Adipose tissue (tissue), 3 donors: ENCODE data around the gene COLEC11. TPM values are rescaled to one million over a fixed set of nuclear protein-coding genes. Genes with fewer than 3 reads are reported as not detected.

Experiments used
- H3K27ac ChIP-seq: one replicate; pipeline ENCODE4 v1.5.1; 2013; ENCODE audit warnings: low read depth, low read length
- WGBS, 3 donors: extraction: QIAGEN DNeasy Blood & Tissue Kit; methylation state at CpG; one replicate each; pipeline ENCODE4 v1.1.7; 2013; 5-methylcytosine and 5-hydroxymethylcytosine counted together
- polyA plus RNA-seq, 3 donors: library from polyadenylated mRNA; stranded (reverse); fragments of 200-250 nt; gene quantifications; one replicate each; pipeline ENCODE4 v1.2.3, GENCODE V29; 2013
- donor health status: healthy with polysubstance abuse.
- donor health status: Bipolar disorder and iron deficiency.
- donor health status: healthy.

Gene COLEC11
- polyA plus RNA-seq, 3 donors, result 7.9 to 19.6 (median 9.6) TPM

DNA sequence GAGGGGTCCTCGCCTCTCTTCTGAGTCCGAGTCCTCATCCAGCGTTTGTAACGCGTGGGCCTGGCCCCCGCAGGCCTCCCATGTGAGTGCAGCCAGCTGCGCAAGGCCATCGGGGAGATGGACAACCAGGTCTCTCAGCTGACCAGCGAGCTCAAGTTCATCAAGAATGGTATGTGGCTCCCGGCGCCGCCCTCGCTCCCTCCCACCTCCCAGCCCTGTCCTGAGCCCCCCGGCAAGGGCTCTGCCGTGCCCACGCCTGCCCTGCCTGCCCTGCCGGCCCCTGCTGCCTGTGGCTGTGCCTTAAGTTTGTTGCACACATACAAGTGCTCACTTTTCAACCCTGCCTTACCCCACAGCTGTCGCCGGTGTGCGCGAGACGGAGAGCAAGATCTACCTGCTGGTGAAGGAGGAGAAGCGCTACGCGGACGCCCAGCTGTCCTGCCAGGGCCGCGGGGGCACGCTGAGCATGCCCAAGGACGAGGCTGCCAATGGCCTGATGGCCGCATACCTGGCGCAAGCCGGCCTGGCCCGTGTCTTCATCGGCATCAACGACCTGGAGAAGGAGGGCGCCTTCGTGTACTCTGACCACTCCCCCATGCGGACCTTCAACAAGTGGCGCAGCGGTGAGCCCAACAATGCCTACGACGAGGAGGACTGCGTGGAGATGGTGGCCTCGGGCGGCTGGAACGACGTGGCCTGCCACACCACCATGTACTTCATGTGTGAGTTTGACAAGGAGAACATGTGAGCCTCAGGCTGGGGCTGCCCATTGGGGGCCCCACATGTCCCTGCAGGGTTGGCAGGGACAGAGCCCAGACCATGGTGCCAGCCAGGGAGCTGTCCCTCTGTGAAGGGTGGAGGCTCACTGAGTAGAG is 48.7 kb downstream of the COLEC11 start:
- H3K27ac ChIP-seq, result no peak overlapping the region
- WGBS, 3 donors, result 90 to 92% (median 91%) methylated on average over 48 of the region's 48 CpGs

DNA sequence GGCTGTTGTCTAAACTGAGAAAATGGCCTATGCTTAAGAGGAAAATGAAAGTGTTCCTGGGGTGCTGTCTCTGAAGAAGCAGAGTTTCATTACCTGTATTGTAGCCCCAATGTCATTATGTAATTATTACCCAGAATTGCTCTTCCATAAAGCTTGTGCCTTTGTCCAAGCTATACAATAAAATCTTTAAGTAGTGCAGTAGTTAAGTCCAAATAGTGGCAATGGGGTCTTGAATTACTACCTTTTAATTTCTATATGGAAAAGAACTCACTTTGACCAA is 49.3 kb downstream of the COLEC11 start:
- no peak overlapping the region for H3K27ac ChIP-seq

DNA sequence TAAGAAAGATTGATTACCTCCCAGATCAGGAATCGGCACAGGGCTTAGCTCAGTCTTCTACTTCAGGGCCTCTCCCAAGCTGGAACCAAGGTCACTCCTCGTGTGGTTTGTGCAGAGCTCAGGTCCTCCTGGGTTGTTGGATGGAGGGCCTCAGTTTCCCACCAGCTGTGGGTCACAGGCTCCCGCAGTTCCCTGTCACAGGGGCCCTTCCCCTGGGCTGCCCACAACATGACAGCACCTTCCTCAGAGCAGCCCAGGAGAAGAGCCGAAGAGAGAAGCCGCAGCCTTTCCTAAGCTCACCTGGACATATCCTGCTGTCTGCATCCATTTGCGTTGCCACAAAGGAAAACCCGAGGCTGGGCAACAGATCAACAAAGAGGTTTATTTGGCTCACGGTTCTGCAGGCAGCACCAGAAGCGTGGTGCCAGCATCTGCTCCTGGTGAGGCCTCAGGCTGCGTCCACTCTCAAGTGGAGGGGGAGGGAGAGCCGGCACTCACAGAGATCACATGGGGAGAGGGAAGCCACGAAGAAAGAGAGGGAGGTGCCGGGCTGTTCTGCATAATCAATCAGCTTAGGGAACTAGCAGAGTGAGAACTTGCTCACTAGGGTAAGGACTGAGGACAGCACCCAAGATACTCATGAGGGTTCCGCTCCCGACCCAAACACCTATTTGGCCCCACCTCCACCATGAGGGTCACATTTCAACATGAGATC is 50.1 kb downstream of the COLEC11 start:
- WGBS, 3 donors, result 81 to 86% (median 81%) methylated on average over 15 of the region's 15 CpGs
- H3K27ac ChIP-seq, result no peak overlapping the region

DNA sequence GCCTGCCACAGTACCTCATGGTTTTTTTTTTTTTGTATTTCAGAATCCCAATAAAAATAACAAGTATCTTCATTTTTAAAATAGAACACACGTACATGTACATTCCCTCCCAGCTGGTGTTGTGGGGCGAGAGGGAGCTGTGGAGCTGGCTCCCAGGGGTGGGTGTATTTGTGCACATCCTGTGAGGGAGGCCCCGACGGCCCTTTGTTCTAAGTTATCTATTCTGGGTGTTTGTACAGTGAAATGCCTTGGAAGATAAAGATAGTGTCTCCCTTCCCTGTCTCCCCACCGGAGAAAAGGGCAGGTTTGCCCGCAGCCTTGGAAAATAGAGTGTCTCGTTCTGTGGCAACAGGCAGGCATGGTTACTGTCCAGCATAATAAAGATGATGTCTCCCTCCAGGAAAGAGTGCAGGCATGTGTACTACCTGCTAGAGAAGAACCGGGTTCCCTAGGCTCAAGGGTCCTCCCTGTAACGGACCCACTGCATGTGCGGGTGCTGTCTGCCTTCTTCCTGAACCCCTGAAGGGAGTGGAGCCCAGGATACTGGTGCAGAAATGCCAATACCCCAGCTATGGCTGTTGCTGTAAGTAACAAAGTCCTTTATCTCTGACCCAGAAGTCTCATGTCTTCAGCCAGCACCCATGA is 51.0 kb downstream of the COLEC11 start:
- no peak overlapping the region for H3K27ac ChIP-seq

DNA sequence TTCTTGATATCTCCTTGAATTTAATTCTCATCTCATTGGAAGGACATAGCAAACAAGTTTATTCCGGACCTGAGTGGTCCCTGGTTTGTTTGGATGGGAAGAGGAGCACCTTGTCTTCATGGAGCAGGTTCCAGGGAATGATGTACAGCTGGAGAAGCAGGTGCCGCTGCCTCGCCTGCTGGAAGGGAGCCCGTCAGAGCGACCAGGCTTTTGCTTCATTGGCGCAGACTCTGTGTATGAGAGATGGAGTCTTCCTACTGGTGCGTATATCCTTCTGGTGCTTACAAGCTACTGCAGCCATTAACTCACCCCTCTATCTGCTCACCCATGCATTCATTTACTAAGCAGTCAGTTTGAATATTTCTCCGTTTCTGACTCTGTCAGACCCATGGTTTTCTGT is 51.5 kb downstream of the COLEC11 start:
- WGBS, 3 donors, result 90 to 92% (median 91%) methylated on average over 8 of the region's 8 CpGs
- no peak overlapping the region for H3K27ac ChIP-seq

More for the DNA sequence above, 51.0 kb downstream of the COLEC11 start:
- 65 to 81% (median 79%) methylated on average over 10 of the region's 10 CpGs for WGBS, 3 donors

DNA sequence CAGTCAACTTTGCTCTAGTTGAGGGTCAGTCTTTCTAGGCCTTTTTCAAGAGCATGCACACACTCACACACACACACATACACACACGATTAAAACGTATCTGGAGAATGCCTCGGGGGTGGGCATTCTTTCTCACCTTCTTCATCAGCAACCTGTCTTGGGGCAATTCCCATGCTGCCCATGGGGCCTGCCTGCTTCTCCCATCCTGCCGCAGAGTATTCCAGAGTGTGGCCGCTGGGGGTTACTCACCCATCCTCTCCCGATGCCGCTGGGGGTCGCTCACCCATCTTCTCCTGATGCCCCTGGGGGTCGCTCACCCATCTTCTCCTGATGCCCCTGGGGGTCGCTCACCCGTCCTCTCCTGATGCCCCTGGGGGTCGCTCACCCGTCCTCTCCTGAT is 52.3 kb downstream of the COLEC11 start:
- WGBS, 3 donors, result 71 to 80% (median 74%) methylated on average over 13 of the region's 13 CpGs
- no peak overlapping the region for H3K27ac ChIP-seq

DNA sequence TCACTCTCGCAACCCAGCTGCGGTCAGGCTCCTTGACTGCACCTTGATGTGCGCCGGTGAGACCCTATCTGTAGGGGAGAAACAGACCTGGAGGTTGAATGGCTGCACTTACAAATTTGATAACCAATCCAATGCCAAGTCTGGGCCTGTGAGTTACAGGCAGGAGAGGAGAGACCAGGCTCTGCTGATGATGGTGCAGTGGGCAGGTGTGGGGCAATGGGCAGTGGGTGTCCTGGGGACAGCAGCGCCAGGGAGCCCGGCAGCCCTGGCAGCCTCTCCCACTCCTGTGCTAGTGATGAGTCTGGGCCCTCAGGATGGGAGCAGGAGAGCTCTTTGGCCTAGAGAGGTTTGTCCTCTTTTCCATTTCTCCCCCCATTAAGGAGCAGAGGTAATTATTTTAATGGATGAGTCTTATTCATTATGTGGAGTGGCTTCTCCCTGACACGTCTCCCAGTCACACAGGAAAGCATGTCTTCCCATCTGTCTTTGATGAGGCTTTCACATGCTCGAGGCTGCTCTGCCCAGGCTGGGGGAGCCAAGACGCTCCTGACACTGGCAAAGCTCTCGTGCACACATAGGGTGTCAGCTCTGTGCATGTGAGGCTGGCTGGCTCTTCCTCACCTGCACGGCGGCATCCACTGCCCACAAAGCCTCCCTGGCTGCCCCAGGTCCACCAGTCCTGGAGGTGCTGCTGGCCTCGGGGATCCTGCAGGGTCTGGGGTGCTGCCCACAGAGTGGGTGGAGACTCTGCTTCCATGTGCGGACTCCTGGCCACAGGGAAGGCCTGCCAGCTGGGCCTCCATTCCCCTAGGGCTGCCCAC is 53.1 kb downstream of the COLEC11 start:
- 88 to 94% (median 89%) methylated on average over 13 to 14 of the region's 14 CpGs for WGBS, 3 donors

DNA sequence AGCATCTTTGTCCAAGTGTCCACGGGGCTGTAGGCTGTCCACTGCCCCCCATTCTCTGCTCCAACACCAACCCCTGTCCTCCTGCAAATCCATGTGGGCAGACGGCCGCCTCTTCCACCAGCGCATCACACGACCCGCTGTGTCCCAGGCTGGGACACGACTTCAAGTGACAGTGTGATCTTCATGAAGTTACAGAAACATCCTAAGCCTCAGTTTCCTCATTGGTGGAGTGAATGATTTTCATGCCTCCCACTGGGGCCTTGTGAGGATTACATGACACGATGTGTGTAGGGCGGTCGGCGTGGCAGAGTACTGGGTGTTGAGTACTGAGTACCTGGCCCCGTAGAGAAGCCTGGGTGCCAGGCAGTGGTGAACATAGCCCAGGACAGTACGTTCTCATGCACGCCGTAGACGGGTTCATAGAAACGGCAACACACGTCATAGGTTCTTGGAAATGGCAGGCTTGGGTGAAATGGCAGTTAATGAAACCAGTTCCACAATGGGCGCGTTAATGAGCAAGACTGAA is 53.8 kb downstream of the COLEC11 start:
- no peak overlapping the region for H3K27ac ChIP-seq
- 91 to 94% (median 93%) methylated on average over 20 of the region's 20 CpGs for WGBS, 3 donors

More for the DNA sequence above, 53.1 kb downstream of the COLEC11 start:
- H3K27ac ChIP-seq, result no peak overlapping the region

DNA sequence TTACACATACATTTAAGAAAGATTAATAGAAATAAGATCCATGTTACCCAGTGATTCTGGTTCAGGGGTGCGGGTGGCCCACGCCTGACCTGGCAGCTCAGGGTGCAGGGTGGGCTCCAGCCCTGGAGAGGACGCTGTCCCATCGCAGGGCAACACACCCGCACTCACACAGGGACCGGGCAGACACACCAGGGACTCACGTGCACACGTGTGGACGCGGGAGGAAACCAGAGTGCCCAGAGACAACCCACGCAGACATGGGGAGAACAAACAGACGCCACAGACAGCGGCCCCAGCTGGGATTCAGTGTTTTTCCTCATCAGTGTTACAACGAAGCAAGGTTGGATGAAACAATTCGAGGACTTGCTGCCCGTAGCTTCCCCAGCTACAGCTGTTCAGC is 54.7 kb downstream of the COLEC11 start:
- WGBS, 3 donors, result 73 to 85% (median 84%) methylated on average over 16 of the region's 16 CpGs
- H3K27ac ChIP-seq, result no peak overlapping the region

DNA sequence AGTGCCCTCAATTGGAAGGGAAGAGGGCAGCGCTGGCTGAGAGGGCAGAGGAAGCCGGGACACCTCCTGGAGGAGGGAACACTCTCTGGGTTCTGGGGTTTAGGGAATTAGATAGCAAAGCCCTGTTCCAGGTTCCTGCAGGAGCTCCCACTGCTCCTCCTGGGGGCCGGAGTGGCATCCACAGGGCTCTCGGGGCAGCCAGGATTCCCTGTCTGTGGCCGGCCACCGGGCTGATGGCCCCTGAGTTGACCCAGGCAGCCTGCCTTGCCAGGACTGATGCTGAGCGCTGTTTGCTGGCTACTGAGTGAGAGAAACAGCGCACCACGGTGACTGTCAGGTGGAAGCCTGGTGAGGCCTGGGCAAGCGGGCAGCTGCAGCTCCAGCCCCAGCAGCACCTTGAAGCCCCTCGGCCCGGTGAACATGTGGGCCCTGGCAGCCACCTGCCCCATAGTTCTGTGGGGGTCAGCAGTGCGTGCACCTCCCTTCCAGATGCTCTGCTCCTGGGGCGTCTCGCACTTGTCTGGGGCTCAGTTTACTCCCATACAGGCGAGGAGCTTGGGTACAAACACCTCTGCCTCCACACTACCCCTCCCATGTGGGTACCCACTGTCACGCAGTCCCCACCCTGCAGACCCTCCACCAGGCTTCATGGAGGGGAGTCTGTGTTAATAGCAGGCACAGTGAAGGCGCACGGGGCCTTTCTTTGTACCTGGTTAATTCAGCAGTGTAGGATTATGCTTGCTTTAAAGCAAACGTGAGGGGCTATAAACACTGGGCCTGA is 55.4 kb downstream of the COLEC11 start:
- H3K27ac ChIP-seq, result no peak overlapping the region

DNA sequence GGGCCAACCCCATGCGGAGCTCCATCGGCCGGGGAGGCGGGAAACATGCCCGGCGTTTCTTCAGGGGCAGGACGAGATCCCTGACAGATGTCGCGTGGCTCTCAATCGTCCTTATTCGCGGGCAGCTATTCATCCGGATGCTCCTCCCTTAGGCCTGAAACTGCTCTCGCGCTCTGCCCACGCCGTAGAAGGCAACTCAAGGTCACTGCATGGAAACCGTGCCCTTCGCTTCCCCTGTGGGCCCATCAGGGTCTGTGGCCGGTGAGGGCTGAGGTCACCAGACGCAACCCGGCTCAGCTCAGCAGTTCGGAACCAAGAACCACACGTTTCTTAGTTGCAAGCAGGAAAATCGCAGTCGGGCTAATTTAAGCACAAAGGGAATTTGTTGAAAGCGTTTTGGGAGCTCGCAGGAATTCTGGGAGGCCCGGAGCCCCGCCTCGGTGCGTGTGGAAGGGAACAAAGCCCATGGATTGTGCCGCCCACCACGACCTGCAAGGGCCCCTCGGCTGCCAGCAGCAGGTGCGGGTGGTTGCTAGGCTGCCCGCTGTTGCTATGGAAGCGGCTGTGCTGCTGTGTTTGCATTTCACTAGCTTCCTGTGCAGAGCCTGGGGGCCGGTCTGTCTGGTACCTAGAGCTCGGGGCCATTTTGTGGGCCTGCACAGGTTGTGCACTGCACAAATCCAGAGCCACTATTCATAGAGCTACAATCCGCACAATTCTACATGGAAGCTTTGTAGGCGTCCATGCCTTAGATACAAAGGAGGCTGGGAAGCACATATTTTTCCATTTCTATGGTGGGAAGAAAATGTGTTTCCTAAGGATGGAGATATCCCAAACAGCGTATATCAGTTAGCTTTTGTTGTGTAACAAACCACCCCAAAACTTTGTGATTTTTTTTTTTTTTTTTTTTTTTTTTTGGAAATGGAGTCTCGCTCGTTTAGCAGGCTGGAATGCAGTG is 57.1 kb downstream of the COLEC11 start:
- no peak overlapping the region for H3K27ac ChIP-seq
- WGBS, 3 donors, result 11 to 22% (median 13%) methylated on average over 45 of the region's 45 CpGs

More for the DNA sequence above, 55.4 kb downstream of the COLEC11 start:
- 69 to 78% (median 70%) methylated on average over 20 of the region's 20 CpGs for WGBS, 3 donors

DNA sequence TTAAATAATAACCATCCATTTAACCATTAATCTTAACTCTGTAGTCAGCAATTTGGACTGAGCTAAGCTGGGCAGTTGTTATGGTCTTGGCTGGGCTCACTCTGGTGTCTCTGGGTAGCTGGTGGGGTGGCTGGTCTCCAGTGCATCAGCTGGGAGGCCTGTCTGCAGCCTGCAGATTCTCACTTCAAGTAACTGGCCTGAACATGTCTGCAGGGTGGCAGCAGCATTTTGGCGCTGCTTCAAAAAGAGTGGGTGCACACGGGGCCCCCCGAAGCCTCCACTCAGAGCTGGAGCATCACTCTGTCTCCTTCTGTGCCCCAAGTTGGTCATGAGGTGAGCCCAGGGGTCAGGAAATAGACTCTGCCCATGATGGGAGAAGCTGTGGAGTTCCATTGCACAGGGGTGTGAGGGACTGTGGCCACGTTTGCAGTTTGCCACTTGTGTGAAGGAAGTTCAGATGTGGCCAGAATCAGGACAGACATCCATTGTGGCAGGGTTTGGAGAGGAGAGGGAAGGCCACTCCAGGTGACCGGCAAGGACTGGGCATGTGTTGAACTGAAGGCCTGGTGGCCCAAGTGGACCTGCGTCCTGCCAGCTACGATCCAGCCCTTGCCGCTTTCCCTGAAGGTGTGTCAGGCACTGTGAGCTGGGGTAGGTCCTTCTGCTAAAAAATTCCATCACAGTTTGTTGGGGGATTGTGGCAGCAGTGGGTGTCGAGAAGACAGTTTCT is 58.1 kb downstream of the COLEC11 start:
- no peak overlapping the region for H3K27ac ChIP-seq
- WGBS, 3 donors, result 91 to 94% (median 91%) methylated on average over 9 of the region's 9 CpGs

DNA sequence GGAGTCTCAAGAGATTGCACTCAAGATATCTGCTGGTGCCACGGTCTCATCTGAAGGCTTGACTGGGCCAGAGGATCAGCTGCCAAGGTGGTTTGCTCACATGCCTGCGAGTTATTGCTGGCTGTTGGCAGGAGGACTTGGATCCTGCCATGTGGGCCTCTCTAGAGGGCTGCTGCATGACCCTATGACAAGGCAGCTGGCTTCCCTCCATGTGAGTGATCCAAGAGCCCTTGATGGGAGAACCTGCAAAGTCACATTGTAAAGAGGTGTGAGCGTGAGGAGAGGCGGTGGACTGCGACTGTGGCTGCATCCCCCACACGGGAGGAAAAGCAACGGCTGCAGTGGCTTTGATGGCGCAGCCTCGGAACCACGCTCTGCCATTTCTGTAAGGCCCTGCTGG is 59.1 kb downstream of the COLEC11 start:
- whole genome bisulfite sequencing, 3 donors, result 88 to 92% (median 90%) methylated on average over 10 of the region's 10 CpGs

DNA sequence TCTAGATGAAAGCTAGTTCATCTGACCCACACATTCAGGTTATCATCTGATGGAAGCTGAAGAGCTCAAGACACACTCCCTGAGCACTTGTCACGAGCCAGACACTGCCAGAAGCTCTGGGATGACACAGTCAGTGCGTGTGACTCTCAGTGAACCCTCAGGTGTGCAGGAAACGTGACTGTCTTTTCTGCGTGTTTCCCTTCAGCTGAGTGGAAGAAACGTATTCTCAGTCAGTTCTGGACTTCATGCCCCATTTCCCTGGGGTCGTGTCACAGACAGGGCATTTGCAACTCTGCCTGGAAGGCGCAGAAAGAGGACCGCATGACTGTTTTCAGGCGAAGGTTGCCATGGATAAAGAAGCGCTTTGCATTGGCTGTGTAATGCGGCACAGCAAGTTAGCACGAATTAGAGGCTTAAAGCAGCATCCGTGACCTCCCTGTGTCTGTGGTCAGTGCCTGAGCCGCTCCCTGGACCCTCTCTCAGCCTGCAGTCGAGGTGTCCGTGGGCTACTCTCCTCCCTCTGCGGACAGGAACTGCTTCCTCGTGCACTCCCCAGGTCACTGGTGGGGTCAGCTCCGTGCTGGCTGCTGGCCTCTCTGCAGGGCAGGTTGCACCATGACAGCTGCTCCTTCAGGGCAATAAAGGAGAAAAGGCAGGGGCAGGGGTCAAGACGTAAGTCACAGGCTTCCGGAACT is 59.8 kb downstream of the COLEC11 start:
- 72 to 77% (median 75%) methylated on average over 21 of the region's 21 CpGs for WGBS, 3 donors
- no peak overlapping the region for H3K27ac ChIP-seq

More for the DNA sequence above, 59.1 kb downstream of the COLEC11 start:
- no peak overlapping the region for H3K27ac ChIP-seq
